H1 (cell line): ENCODE results near the gene CACNA1D. TPM values are rescaled to one million over a fixed set of nuclear protein-coding genes. Genes with fewer than 3 reads are reported as not detected.

Experiments used
- CTCF ChIA-PET: fragments of 300-600 bp; sonication (Branson Sonifier 250); formaldehyde crosslinking; loops from one replicate; lab custom pipeline; 2021; ENCODE audit not compliant: partially characterized antibody; lab: Charles Lee
- POLR2A ChIA-PET: fragments of 300-600 bp; sonication (Branson Sonifier 250); formaldehyde crosslinking; loops from one replicate; lab custom pipeline; 2021; ENCODE audit warnings: inconsistent platforms; ENCODE audit not compliant: partially characterized antibody; lab: Charles Lee
- DNase-seq, 2 experiments: peaks; one replicate each; pipeline versions ENCODE4 v3.0.0 to v3.0.0-alpha.2; 2010 to 2022; ENCODE audit warnings: low spot score in 2 of 2, low read depth in 1 of 2, mixed read lengths in 1 of 2
- FAIRE-seq: peaks from 2 replicates; lab custom pipeline; 2011; peaks lifted over from hg19 to GRCh38; lab: Jason Lieb, UNC
- H2AFZ ChIP-seq: 2 replicates; pipeline ENCODE4 v1.8.1; 2012; ENCODE audit warnings: low read length, inconsistent platforms
- H2AK5ac ChIP-seq: 2 replicates; pipeline ENCODE4 v1.6.1; 2013; ENCODE audit warnings: low read depth, low read length
- H2BK120ac ChIP-seq: replicated peaks from 2 replicates; pipeline ENCODE3; 2013; ENCODE audit warnings: low read depth, low read length, inconsistent platforms
- H2BK12ac ChIP-seq: 2 replicates; pipeline ENCODE4 v1.6.1; 2013; ENCODE audit warnings: low read depth, low read length
- H2BK15ac ChIP-seq: 2 replicates; pipeline ENCODE4 v1.6.1; 2013; ENCODE audit warnings: low read length
- H2BK20ac ChIP-seq: 2 replicates; pipeline ENCODE4 v1.6.1; 2013; ENCODE audit warnings: low read length
- H2BK5ac ChIP-seq: 2 replicates; pipeline ENCODE4 v1.6.1; 2013; ENCODE audit warnings: low read depth, low read length
- H3K14ac ChIP-seq: 2 replicates; pipeline ENCODE4 v1.6.1; 2013; ENCODE audit warnings: inconsistent platforms; ENCODE audit not compliant: insufficient read length
- H3K18ac ChIP-seq: 2 replicates; pipeline ENCODE4 v1.6.1; 2013; ENCODE audit warnings: low read length; ENCODE audit errors: extremely low read depth
- H3K23ac ChIP-seq: 2 replicates; pipeline ENCODE4 v1.6.1; 2013; ENCODE audit warnings: inconsistent platforms; ENCODE audit not compliant: insufficient read length
- H3K23me2 ChIP-seq: 2 replicates; pipeline ENCODE4 v1.6.1; 2013; ENCODE audit warnings: low read depth, low read length
- H3K27ac ChIP-seq: 2 replicates; pipeline ENCODE4 v1.6.1; 2011; ENCODE audit warnings: low read depth, low read length, inconsistent platforms
- H3K27me3 ChIP-seq, 4 experiments: replicated peaks in 1 of 4; 1 replicate in 1 of 4; 2 replicates in 3 of 4; pipeline versions ENCODE4 v1.6.1 to v1.8.1; 2011 to 2013; ENCODE audit warnings: low read length in 3 of 4, mild to moderate bottlenecking in 3 of 4, inconsistent platforms in 2 of 4, mixed read lengths in 2 of 4, moderate library complexity in 1 of 4; ENCODE audit not compliant: control insufficient read depth in 3 of 4, insufficient read depth in 3 of 4; ENCODE audit errors: extremely low read depth in 1 of 4
- H3K36me3 ChIP-seq, 4 experiments: 2 replicates each; pipeline versions ENCODE4 v1.6.1 to v1.8.1; 2011 to 2013; ENCODE audit warnings: mild to moderate bottlenecking in 4 of 4, low read length in 3 of 4, moderate library complexity in 2 of 4, control low read depth in 1 of 4, inconsistent platforms in 1 of 4; ENCODE audit not compliant: insufficient read depth in 4 of 4, control insufficient read depth in 2 of 4
- H3K4ac ChIP-seq: replicated peaks from 2 replicates; pipeline ENCODE3; 2013; ENCODE audit warnings: low read length, low read depth, mixed read lengths, inconsistent platforms; ENCODE audit not compliant: insufficient read length
- H3K4me1 ChIP-seq, 4 experiments: replicated peaks in 1 of 4; 1 replicate in 1 of 4; 2 replicates in 3 of 4; pipeline versions ENCODE4 v1.6.1 to v1.8.1; 2011 to 2013; ENCODE audit warnings: low read length in 3 of 4, inconsistent platforms in 2 of 4, mixed read lengths in 1 of 4; ENCODE audit not compliant: insufficient read depth in 4 of 4, control insufficient read depth in 3 of 4
- H3K4me2 ChIP-seq, 2 experiments: 2 replicates each; pipeline versions ENCODE4 v1.6.1 to v1.8.1; 2011 to 2013; ENCODE audit warnings: low read depth in 2 of 2, low read length in 2 of 2, control low read depth in 1 of 2, inconsistent platforms in 1 of 2, mild to moderate bottlenecking in 1 of 2; ENCODE audit not compliant: insufficient read depth in 1 of 2
- H3K4me3 ChIP-seq, 4 experiments: fragments of 200-600, 300-600 bp in 1 of 4; sonication (generic), shearing (Covaris generic), sonication (Bioruptor Twin) in 1 of 4; 2 replicates each; pipeline versions ENCODE4 v1.5.1 to v1.8.1; 2011 to 2016; ENCODE audit warnings: low read length in 4 of 4, low read depth in 3 of 4, control low read depth in 2 of 4, inconsistent platforms in 2 of 4, mild to moderate bottlenecking in 2 of 4, mixed read lengths in 1 of 4, moderate library complexity in 1 of 4; ENCODE audit not compliant: insufficient read depth in 2 of 4; ENCODE audit errors: extremely low read depth in 1 of 4
- H3K56ac ChIP-seq: replicated peaks from 2 replicates; pipeline ENCODE3; 2013; ENCODE audit warnings: low read depth, mild to moderate bottlenecking, mixed read lengths, low read length, inconsistent platforms; ENCODE audit not compliant: insufficient read length
- H3K79me1 ChIP-seq: 2 replicates; pipeline ENCODE4 v1.6.1; 2013; ENCODE audit warnings: low read depth, low read length, control low read depth
- H3K79me2 ChIP-seq, 2 experiments: 2 replicates each; pipeline versions ENCODE4 v1.6.1 to v1.8.1; 2012 to 2013; ENCODE audit warnings: low read length in 2 of 2, mild to moderate bottlenecking in 2 of 2, inconsistent platforms in 1 of 2; ENCODE audit not compliant: insufficient read depth in 2 of 2, control insufficient read depth in 1 of 2
- H3K9ac ChIP-seq, 4 experiments: replicated peaks in 1 of 4; 1 replicate in 1 of 4; 2 replicates in 3 of 4; pipeline versions ENCODE4 v1.6.1 to v1.8.1; 2011 to 2013; ENCODE audit warnings: low read depth in 3 of 4, low read length in 3 of 4, control low read depth in 2 of 4, mild to moderate bottlenecking in 2 of 4, moderate library complexity in 2 of 4, inconsistent platforms in 1 of 4; ENCODE audit errors: extremely low read depth in 1 of 4
- H3K9me3 ChIP-seq, 2 experiments: 2 replicates each; pipeline versions ENCODE4 v1.6.1 to v1.8.1; 2012 to 2013; ENCODE audit warnings: mild to moderate bottlenecking in 2 of 2, moderate library complexity in 2 of 2, control low read depth in 1 of 2, inconsistent platforms in 1 of 2, low read depth in 1 of 2, low read length in 1 of 2, mixed read lengths in 1 of 2; ENCODE audit not compliant: insufficient read depth in 2 of 2
- H4K20me1 ChIP-seq, 2 experiments: replicated peaks in 1 of 2; 2 replicates each; pipeline versions ENCODE3 to v1.8.1; 2011 to 2013; ENCODE audit warnings: inconsistent platforms in 2 of 2, low read length in 2 of 2, mild to moderate bottlenecking in 1 of 2; ENCODE audit not compliant: insufficient read depth in 2 of 2, control insufficient read depth in 1 of 2
- H4K5ac ChIP-seq: 2 replicates; pipeline ENCODE4 v1.6.1; 2013; ENCODE audit warnings: low read length, low read depth, mixed read lengths, inconsistent platforms; ENCODE audit not compliant: insufficient read length
- H4K8ac ChIP-seq: 2 replicates; pipeline ENCODE4 v1.8.0; 2013; ENCODE audit warnings: mild to moderate bottlenecking, moderate library complexity, low read length, inconsistent platforms; ENCODE audit not compliant: insufficient read depth; ENCODE audit errors: extremely low read depth
- H4K91ac ChIP-seq: replicated peaks from 2 replicates; pipeline ENCODE3; 2013; ENCODE audit warnings: low read length, mixed read lengths, inconsistent platforms; ENCODE audit not compliant: insufficient read length
- CBX5 ChIP-seq: fragments of 300-800, 300-1000 bp; sonication (generic); IDR thresholded peaks from 2 replicates; pipeline ENCODE4 v1.7.1; 2016; ENCODE audit warnings: antibody characterized with exemption, low read length, low read depth
- CBX8 ChIP-seq: fragments of 300-800, 300-1000 bp; sonication (generic); IDR thresholded peaks from 2 replicates; pipeline ENCODE4 v1.7.1; 2016; ENCODE audit warnings: low read depth, low read length, borderline replicate concordance
- EZH2 ChIP-seq: fragments of 200-600 bp; sonication (generic); IDR thresholded peaks from 2 replicates; pipeline ENCODE4 v1.7.1; 2012; ENCODE audit warnings: low read depth, mild to moderate bottlenecking, moderate library complexity, low read length, inconsistent platforms; ENCODE audit not compliant: severe bottlenecking
- JUN ChIP-seq: IDR thresholded peaks from 2 replicates; pipeline ENCODE4 v1.6.1; 2011; ENCODE audit warnings: low read depth, mild to moderate bottlenecking, improper control_type of control experiment, low read length
- KDM4A ChIP-seq: IDR thresholded peaks from one replicate; pipeline ENCODE4 v1.7.1; 2012; ENCODE audit warnings: low read depth, mild to moderate bottlenecking, moderate library complexity, low read length, inconsistent platforms; ENCODE audit not compliant: severe bottlenecking
- KDM5A ChIP-seq: fragments of 200-600 bp; IDR thresholded peaks from 2 replicates; pipeline ENCODE4 v1.7.1; 2012; ENCODE audit warnings: mild to moderate bottlenecking, low read length, inconsistent platforms, mixed read lengths
- POLR2AphosphoS5 ChIP-seq: IDR thresholded peaks from 2 replicates; pipeline ENCODE4 v1.6.1; 2011; ENCODE audit warnings: low read depth, low read length
- RNF2 ChIP-seq: fragments of 200-900, 300-1000 bp; sonication (generic); IDR thresholded peaks from 2 replicates; pipeline ENCODE4 v1.7.1; 2016; ENCODE audit warnings: borderline replicate concordance, low read depth, mild to moderate bottlenecking, antibody characterized with exemption, low read length; ENCODE audit not compliant: poor library complexity, severe bottlenecking; ENCODE audit errors: missing control alignments
- TBP ChIP-seq: IDR thresholded peaks from 2 replicates; pipeline ENCODE4 v1.6.1; 2011; ENCODE audit warnings: low read depth, low read length, improper control_type of control experiment
- USF2 ChIP-seq: IDR thresholded peaks from 2 replicates; pipeline ENCODE4 v1.6.1; 2011; ENCODE audit warnings: low read length, improper control_type of control experiment
- YY1 ChIP-seq: IDR thresholded peaks from 2 replicates; pipeline ENCODE4 v1.6.1; 2011; ENCODE audit warnings: low read depth, mild to moderate bottlenecking, low read length
- WGBS, 2 experiments: shearing (Covaris generic) in 1 of 2; methylation state at CpG; one replicate each; pipeline versions ENCODE4 v1.1.6 to v1.1.7; 2013 to 2015; ENCODE audit warnings: low lambda C conversion rate in 2 of 2, mixed read lengths in 2 of 2, inconsistent platforms in 1 of 2, low coverage in 1 of 2, missing lambda C conversion rate in 1 of 2; ENCODE audit not compliant: insufficient replicate concordance in 2 of 2, insufficient coverage in 1 of 2, insufficient read length in 1 of 2; ENCODE audit errors: extremely low coverage in 1 of 2, missing lambda C conversion rate in 1 of 2; 5-methylcytosine and 5-hydroxymethylcytosine counted together
- polyA plus RNA-seq, 7 experiments: library from polyadenylated mRNA; depleted of rRNA in 3 of 7; stranded (reverse) in 5 of 7; unstranded in 2 of 7; fragments of >200 nt in 5 of 7; fragments of 200-250 nt in 2 of 7; gene quantifications; 1 replicate in 5 of 7; 2 replicates in 1 of 7; 4 replicates in 1 of 7; pipeline versions ENCODE4 v1.2.1 to v1.2.3, GENCODE V29; 2011 to 2013; ENCODE audit warnings: missing spikeins in 2 of 7, mixed read lengths in 2 of 7
- total RNA-seq: library from RNA; stranded (reverse); fragmentation: NEBNext Ultra II Directional; extraction: Animal tissue kit (Norgen Biotek cat#: 25700); gene quantifications from 2 replicates; pipeline ENCODE4 v1.2.1, GENCODE V29; 2021
- TF ChIP-seq, protein P1 (sequence below): IDR thresholded peaks from 2 replicates; pipeline ENCODE4 v1.6.1; 2012; ENCODE audit warnings: low read length, inconsistent platforms

Gene CACNA1D
- total and polyA plus RNA-seq, 2 of the 8 experiments (the other 6 are each of a cell fraction or from before 2014, with no cell fraction given), result 2.0 to 2.9 TPM

DNA sequence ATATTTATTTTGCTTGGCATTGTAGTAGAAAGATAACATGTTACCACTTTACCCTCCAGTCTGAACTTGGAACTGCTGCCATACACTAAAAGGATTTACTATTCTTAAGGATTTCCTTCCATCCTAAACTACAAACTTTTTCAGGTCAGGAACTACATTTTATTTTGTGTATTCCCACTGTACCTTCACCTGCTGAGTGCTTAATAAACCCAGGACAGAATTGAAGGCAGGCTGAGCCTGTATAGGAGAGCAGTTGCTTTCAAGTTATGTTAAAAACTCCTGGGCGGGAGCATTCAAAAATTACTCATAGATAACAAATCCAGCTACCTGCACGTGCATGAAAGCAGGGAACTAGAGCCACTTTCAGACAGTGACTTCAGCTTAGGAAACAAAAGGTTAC is 58.3 kb downstream of the CACNA1D start:
- Histone ChIP-seq H3K56ac (no peak overlapping the region), H2BK12ac (no peak overlapping the region), H3K79me1 (no peaks in the 10 kb centered on the region), H2AFZ (no peak overlapping the region), H4K8ac (no peak overlapping the region), H2BK5ac (no peak overlapping the region), H2BK20ac (no peak overlapping the region), H3K14ac (no peak overlapping the region), H3K79me2 (no peaks in the 10 kb centered on the region), H2BK120ac (no peak overlapping the region), H4K91ac (no peak overlapping the region), H2AK5ac (no peak overlapping the region), H3K27me3 (no peaks in the 10 kb centered on the region), H2BK15ac (no peak overlapping the region), H3K23me2 (no peaks in the 10 kb centered on the region), H3K23ac (no peak overlapping the region), H3K27ac (no peak overlapping the region), H3K18ac (no peak overlapping the region), H3K9ac (no peak overlapping the region), H3K36me3 (no peaks in the 10 kb centered on the region), H4K5ac (no peak overlapping the region), H3K4ac (no peak overlapping the region), H4K20me1 (no peaks in the 10 kb centered on the region), H3K4me1 (no peaks in the 10 kb centered on the region; a peak in 2 of 7 replicates), H3K4me2 (no peak overlapping the region), H3K4me3 (no peak overlapping the region), H3K9me3 (no peaks in the 10 kb centered on the region)
- ChIA-PET POLR2A (no interaction called here), CTCF (no interaction called here)
- WGBS, 2 experiments, result 81% methylated on average over 2 of the region's 2 CpGs; no CpG with 5 or more reads in 1 of the 2 experiments
- DNase-seq (no peak), FAIRE-seq (no peak)
- TF ChIP-seq EZH2 (no peak), CBX5 (no peak), CBX8 (no peak), JUN (no peak), TBP (no peak), YY1 (no peak), KDM4A (no peak), USF2 (no peak), KDM5A (no peak), POLR2AphosphoS5 (no peak), RNF2 (no peak)
- TF ChIP-seq, protein P1, sequence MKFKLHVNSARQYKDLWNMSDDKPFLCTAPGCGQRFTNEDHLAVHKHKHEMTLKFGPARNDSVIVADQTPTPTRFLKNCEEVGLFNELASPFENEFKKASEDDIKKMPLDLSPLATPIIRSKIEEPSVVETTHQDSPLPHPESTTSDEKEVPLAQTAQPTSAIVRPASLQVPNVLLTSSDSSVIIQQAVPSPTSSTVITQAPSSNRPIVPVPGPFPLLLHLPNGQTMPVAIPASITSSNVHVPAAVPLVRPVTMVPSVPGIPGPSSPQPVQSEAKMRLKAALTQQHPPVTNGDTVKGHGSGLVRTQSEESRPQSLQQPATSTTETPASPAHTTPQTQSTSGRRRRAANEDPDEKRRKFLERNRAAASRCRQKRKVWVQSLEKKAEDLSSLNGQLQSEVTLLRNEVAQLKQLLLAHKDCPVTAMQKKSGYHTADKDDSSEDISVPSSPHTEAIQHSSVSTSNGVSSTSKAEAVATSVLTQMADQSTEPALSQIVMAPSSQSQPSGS, result no peak
